ENCODE measurements around the gene BLM. TPM values are rescaled to one million over a fixed set of nuclear protein-coding genes. Genes with fewer than 3 reads are reported as not detected.
A peak's percentile ranks its signal among the peaks of the same experiment; 100 is the strongest.

Gene BLM
- total and polyA plus RNA-seq, 2 of the 4 experiments (the other 2 are of a cell fraction), result 2.5 to 6.5 TPM

GRCh38 chr15:90773485-90773884, 56.3 kb downstream of the BLM start:
- BruUV-seq (replicated peaks), result no TSS peak
- POLR2A ChIA-PET (ENCODE audit: unreplicated experiment), result no interaction called here
- in situ Hi-C loops (cut with MboI; ENCODE audit: low sequenced_read_pairs) (no loop called here), intact Hi-C loops (cut with micrococcal nuclease) (no loop called here), dilution Hi-C loops (cut with HindIII; ENCODE audit: low sequenced_read_pairs, unreplicated experiment) (no loop called here)
- ATAC-seq (ENCODE audit: low read depth) (no peak), DNase-seq (no peak)
- Histone ChIP-seq H2AFZ (replicated peaks; ENCODE audit: low read length, poor library complexity) (no peak overlapping the region), H3K9me3 (ENCODE audit: control insufficient read depth, insufficient read depth, low read length) (no peaks in the 10 kb centered on the region), H4K20me1 (ENCODE audit: insufficient read depth, low read length) (no peaks in the 10 kb centered on the region), H3K9me1 (ENCODE audit: insufficient read depth, low read length) (peaks cover 4% of the 10 kb centered on the region), H3K79me1 (ENCODE audit: low read depth in 1 of 2, low read length in 2 of 2) (0 out of 4 replicates have a peak, but pooled peaks cover 0 to 5% of the 10 kb centered on the region in 2 experiments), H3K9ac (ENCODE audit: low read depth, low read length) (no peak overlapping the region), H3K23ac (ENCODE audit: low read depth, low read length) (no peak overlapping the region), H3K36me3 (ENCODE audit: control insufficient read depth, insufficient read depth, low read length) (no peaks in the 10 kb centered on the region; the same call in 1 of the 2 replicates), H3K14ac (replicated peaks; ENCODE audit: low read depth, low read length) (no peak overlapping the region), H2BK5ac (ENCODE audit: low read depth, low read length, poor library complexity, severe bottlenecking) (no peak overlapping the region), H3K4me2 (ENCODE audit: low read depth, low read length) (no peak overlapping the region), H2AK9ac (replicated peaks; ENCODE audit: low read depth, low read length, poor library complexity) (no peak overlapping the region), H4K5ac (ENCODE audit: low read depth, low read length) (no peak overlapping the region), H3K4ac (ENCODE audit: low read depth, low read length) (no peak overlapping the region; the same call in 1 of the 2 replicates), H2BK20ac (ENCODE audit: low read depth, low read length) (peak overlapping the region; percentile 72; the same call in 1 of the 2 replicates), H3K4me3 (ENCODE audit: insufficient read depth, low read depth, low read length) (no peak overlapping the region), H3K27me3 (ENCODE audit: control insufficient read depth, insufficient read depth, low read length) (no peaks in the 10 kb centered on the region), H4K91ac (ENCODE audit: insufficient read depth, low read depth, low read length) (no peak overlapping the region), H2BK120ac (ENCODE audit: low read depth, low read length) (peak overlapping the region; percentile 71), H3K4me1 (ENCODE audit: control insufficient read depth, insufficient read depth, low read length) (peaks cover 2% of the 10 kb centered on the region; the same call in 1 of the 2 replicates), H2AK5ac (ENCODE audit: low read depth, low read length) (0 out of 2 replicates have a peak overlapping the region, but pooled peaks have one; percentile 10), H3K27ac (ENCODE audit: insufficient read depth, low read length) (no peak overlapping the region), H4K8ac (ENCODE audit: low read depth in 2 of 2, low read length in 2 of 2) (peak overlapping the region in 1 of 2 experiments; percentile 52; a peak in 1 of 4 replicates), H3K56ac (ENCODE audit: extremely low read depth, insufficient read depth, low read length) (no peak overlapping the region), H3K18ac (ENCODE audit: low read depth, low read length) (no peak overlapping the region), H2BK15ac (ENCODE audit: low read depth, low read length) (peak overlapping the region; percentile 52; the same call in 1 of the 3 replicates)
- WGBS, 2 experiments (ENCODE audit: extremely low coverage in 2 of 2, insufficient read length in 1 of 2), result 100% methylated on average over 1 of the region's 1 CpG; no CpG with 5 or more reads in 1 of the 2 experiments
- CTCF ChIA-PET, result no interaction called here
- no peak for TF ChIP-seq CEBPB (IDR thresholded peaks at IDR 0.05; ENCODE audit: low read depth, low read length)
- no peak for TF ChIP-seq CTCF (conservative IDR thresholded peaks at IDR 0.05; ENCODE audit: low read depth, low read length)
- TF ChIP-seq RCOR1 (IDR thresholded peaks at IDR 0.05; ENCODE audit: insufficient replicate concordance, low read length), result no peak
- no peak for TF ChIP-seq RAD21 (IDR thresholded peaks at IDR 0.05; ENCODE audit: low read length)
- no peak for TF ChIP-seq USF2 (IDR thresholded peaks at IDR 0.05; ENCODE audit: low read depth, low read length)
- TF ChIP-seq NFE2L2 (IDR thresholded peaks at IDR 0.05; ENCODE audit: low read depth, low read length), result no peak
- no peak for TF ChIP-seq RFX5 (IDR thresholded peaks at IDR 0.05; ENCODE audit: low read depth, low read length)
